ENCODE results near the gene RNF114. TPM values are rescaled to one million over a fixed set of nuclear protein-coding genes. Genes with fewer than 3 reads are reported as not detected.
A peak's percentile ranks its signal among the peaks of the same experiment; 100 is the strongest.

The RNF114 gene
- total and polyA plus RNA-seq, 10 of the 15 experiments (the other 5 are each of a cell fraction or from before 2014, with no cell fraction given) = 28.0 to 82.3 (median 47.2) TPM

DNA sequence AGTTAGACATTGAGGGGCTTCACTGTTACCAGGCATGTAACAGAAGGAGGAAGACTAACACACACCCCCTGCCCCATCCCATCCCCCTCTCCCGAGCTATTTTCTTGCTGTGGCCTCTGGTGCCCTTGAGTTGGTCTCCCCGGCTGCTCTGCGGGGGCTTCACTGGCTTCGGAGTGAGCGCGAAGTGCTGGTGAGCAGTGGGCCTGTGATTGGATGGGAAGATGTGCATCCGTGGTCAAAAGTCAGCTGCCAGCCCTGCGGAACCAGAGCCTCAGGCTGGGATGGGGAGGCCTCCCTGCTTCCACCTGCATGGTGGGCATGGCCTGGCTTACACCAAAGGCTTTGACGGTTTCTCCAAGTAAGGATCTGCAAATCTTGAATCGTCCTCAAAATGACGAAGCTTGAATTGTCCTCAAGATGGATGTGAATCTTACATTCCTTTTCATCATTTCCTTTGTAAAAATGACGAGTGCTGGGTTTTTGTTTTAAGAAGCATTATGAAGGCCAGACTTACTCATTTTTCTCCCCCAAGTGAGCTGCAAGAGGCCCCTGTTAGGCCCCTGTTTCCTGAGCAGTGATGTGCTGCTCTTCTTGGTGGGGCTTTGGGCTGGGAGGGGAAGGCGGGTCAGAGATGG, 44.6 kb upstream of the RNF114 start:
- H3K27me3 ChIP-seq (replicated peaks in 1 of 2; ENCODE audit: control insufficient read depth in 2 of 2, insufficient read depth in 2 of 2, low read length in 1 of 2) = no peaks in the 10 kb centered on the region
- DNase-seq (ENCODE audit: low read depth, low spot score) = no peak
- POLR2A ChIA-PET = interaction anchor here (0.5 to 0.6 kb wide), 3 partner anchors 40 to 91 kb away, joined by 3 to 5 read pairs (median 3); no protein-coding TSS in a partner anchor
- in situ Hi-C loops (cut with MboI) (no loop called here), intact Hi-C loops (cut with micrococcal nuclease; ENCODE audit: unreplicated experiment) (no loop called here)
- 87% methylated on average over 13 of the region's 13 CpGs for WGBS (ENCODE audit: insufficient coverage, insufficient replicate concordance, low lambda C conversion rate, missing lambda C conversion rate)
- TF ChIP-seq, protein P1, sequence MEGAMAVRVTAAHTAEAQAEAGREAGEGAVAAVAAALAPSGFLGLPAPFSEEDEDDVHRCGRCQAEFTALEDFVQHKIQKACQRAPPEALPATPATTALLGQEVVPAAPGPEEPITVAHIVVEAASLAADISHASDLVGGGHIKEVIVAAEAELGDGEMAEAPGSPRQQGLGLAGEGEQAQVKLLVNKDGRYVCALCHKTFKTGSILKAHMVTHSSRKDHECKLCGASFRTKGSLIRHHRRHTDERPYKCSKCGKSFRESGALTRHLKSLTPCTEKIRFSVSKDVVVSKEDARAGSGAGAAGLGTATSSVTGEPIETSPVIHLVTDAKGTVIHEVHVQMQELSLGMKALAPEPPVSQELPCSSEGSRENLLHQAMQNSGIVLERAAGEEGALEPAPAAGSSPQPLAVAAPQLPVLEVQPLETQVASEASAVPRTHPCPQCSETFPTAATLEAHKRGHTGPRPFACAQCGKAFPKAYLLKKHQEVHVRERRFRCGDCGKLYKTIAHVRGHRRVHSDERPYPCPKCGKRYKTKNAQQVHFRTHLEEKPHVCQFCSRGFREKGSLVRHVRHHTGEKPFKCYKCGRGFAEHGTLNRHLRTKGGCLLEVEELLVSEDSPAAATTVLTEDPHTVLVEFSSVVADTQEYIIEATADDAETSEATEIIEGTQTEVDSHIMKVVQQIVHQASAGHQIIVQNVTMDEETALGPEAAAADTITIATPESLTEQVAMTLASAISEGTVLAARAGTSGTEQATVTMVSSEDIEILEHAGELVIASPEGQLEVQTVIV (IDR thresholded peaks at IDR 0.05; ENCODE audit: borderline replicate concordance, partially characterized antibody) = no peak
- no peak for ATAC-seq
- H3K4me3 ChIP-seq = no peak overlapping the region
- FAIRE-seq = no peak
- H3K4me1 ChIP-seq (ENCODE audit: control insufficient read depth, insufficient read depth, low read length) = peaks cover 23% of the 10 kb centered on the region
- no TSS peak for BruUV-seq (replicated peaks)
- SMC1A ChIA-PET (ENCODE audit: uncharacterized antibody, unreplicated experiment) = no interaction called here
- no peak overlapping the region for H3K9ac ChIP-seq (ENCODE audit: control insufficient read depth, insufficient read depth, low read length)
- H3K9me3 ChIP-seq (replicated peaks; ENCODE audit: control insufficient read depth, insufficient read depth, low read length) = no peaks in the 10 kb centered on the region
- no peak overlapping the region for H3K27ac ChIP-seq (ENCODE audit: control insufficient read depth, insufficient read depth)
- no peak overlapping the region for H2AFZ ChIP-seq (ENCODE audit: control insufficient read depth, low read depth, low read length)
- H3K36me3 ChIP-seq (ENCODE audit: control insufficient read depth in 2 of 2, insufficient read depth in 2 of 2, low read length in 1 of 2) = peaks cover 3 to 15% of the 10 kb centered on the region in 2 experiments; a peak in 3 of 4 replicates
- no peaks in the 10 kb centered on the region for H4K20me1 ChIP-seq (ENCODE audit: control insufficient read depth, insufficient read depth)
- H3K4me2 ChIP-seq (ENCODE audit: control insufficient read depth, insufficient read depth) = no peak overlapping the region
- RAD21 ChIA-PET (ENCODE audit: unreplicated experiment) = interaction anchor here (1.1 kb wide), 1 partner anchor 350 kb away, joined by 3 read pairs; no protein-coding TSS in a partner anchor
- H3K79me2 ChIP-seq (ENCODE audit: control insufficient read depth, insufficient read depth, low read length) = no peaks in the 10 kb centered on the region
- CTCF ChIA-PET = interaction anchor here (0.9 to 1.7 kb wide), 4 partner anchors 46 to 350 kb away, joined by 3 to 6 read pairs (median 4); no protein-coding TSS in a partner anchor

DNA sequence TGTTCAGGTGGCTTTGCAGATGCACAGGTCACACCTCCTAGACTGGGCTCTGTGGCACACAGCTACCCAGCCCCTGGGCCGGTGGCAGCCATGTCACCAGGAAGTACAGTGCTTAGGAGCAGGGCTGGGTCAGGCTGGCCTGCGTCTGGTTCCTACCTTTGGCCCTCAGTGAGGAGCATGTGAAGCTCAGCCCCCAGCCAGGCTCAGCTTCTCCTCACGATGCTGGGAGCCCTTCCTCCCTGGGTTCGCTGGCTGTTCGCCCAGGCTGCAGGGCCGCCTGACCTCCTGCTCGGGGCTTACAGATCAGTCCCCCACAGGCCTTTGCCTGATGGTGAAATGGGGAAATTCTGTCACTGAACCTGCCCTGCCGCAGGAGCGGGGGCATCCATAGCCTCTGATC, 43.9 kb upstream of the RNF114 start:
- intact Hi-C loops (cut with micrococcal nuclease; ENCODE audit: unreplicated experiment) = no loop called here
- 48% methylated on average over 9 of the region's 9 CpGs for WGBS (ENCODE audit: insufficient coverage, insufficient replicate concordance, low lambda C conversion rate, missing lambda C conversion rate)
- H3K9ac ChIP-seq (ENCODE audit: control insufficient read depth, insufficient read depth, low read length) = no peak overlapping the region
- no peaks in the 10 kb centered on the region for H4K20me1 ChIP-seq (ENCODE audit: control insufficient read depth, insufficient read depth)
- RAD21 ChIA-PET (ENCODE audit: unreplicated experiment) = interaction anchor here (1.1 to 1.2 kb wide), 2 partner anchors 47 to 351 kb away, joined by 3 read pairs; no protein-coding TSS in a partner anchor
- no peak overlapping the region for H3K27ac ChIP-seq (ENCODE audit: control insufficient read depth, insufficient read depth)
- CTCF ChIA-PET = interaction anchor here (0.9 to 1.7 kb wide), 5 partner anchors 36 to 350 kb away, joined by 3 to 6 read pairs (median 3); no protein-coding TSS in a partner anchor
- H3K4me2 ChIP-seq (ENCODE audit: control insufficient read depth, insufficient read depth) = 0 out of 2 replicates have a peak overlapping the region, but pooled peaks have one; percentile 17
- H3K4me1 ChIP-seq (ENCODE audit: control insufficient read depth, insufficient read depth, low read length) = peaks cover 23% of the 10 kb centered on the region
- POLR2A ChIA-PET = interaction anchor here (0.5 to 1.0 kb wide), 2 partner anchors 51 to 172 kb away, joined by 5 to 6 read pairs; no protein-coding TSS in a partner anchor
- H3K27me3 ChIP-seq (replicated peaks in 1 of 2; ENCODE audit: control insufficient read depth in 2 of 2, insufficient read depth in 2 of 2, low read length in 1 of 2) = no peaks in the 10 kb centered on the region
- in situ Hi-C loops (cut with MboI) = no loop called here
- DNase-seq (ENCODE audit: low read depth, low spot score) (no peak), FAIRE-seq (no peak), ATAC-seq (no peak)
- H3K36me3 ChIP-seq (ENCODE audit: control insufficient read depth in 2 of 2, insufficient read depth in 2 of 2, low read length in 1 of 2) = peaks cover 3 to 11% of the 10 kb centered on the region in 2 experiments; a peak in 3 of 4 replicates
- SMC1A ChIA-PET (ENCODE audit: uncharacterized antibody, unreplicated experiment) = no interaction called here
- BruUV-seq (replicated peaks) = no TSS peak
- no peaks in the 10 kb centered on the region for H3K79me2 ChIP-seq (ENCODE audit: control insufficient read depth, insufficient read depth, low read length)
- H2AFZ ChIP-seq (ENCODE audit: control insufficient read depth, low read depth, low read length) = no peak overlapping the region
- TF ChIP-seq, protein P2, sequence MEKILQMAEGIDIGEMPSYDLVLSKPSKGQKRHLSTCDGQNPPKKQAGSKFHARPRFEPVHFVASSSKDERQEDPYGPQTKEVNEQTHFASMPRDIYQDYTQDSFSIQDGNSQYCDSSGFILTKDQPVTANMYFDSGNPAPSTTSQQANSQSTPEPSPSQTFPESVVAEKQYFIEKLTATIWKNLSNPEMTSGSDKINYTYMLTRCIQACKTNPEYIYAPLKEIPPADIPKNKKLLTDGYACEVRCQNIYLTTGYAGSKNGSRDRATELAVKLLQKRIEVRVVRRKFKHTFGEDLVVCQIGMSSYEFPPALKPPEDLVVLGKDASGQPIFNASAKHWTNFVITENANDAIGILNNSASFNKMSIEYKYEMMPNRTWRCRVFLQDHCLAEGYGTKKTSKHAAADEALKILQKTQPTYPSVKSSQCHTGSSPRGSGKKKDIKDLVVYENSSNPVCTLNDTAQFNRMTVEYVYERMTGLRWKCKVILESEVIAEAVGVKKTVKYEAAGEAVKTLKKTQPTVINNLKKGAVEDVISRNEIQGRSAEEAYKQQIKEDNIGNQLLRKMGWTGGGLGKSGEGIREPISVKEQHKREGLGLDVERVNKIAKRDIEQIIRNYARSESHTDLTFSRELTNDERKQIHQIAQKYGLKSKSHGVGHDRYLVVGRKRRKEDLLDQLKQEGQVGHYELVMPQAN (conservative IDR thresholded peaks at IDR 0.05) = no peak
- TF ChIP-seq POLR2A (IDR thresholded peaks at IDR 0.05; ENCODE audit: low read depth, low read length) = peak; percentile 45; the same call in 1 of the 2 replicates
- H3K9me3 ChIP-seq (replicated peaks; ENCODE audit: control insufficient read depth, insufficient read depth, low read length) = no peaks in the 10 kb centered on the region
- no peak overlapping the region for H3K4me3 ChIP-seq

Data from GM12878 (cell line).